Activated effector memory CD4-positive, alpha-beta T cell treated with anti-CD3 and anti-CD28 coated beads, Interleukin-2, amount 50 U/mL, for 16 hours (primary cell): Measurements from ENCODE around the gene GNGT1.

ENCODE experiments used
- DNase-seq: peaks from one replicate; pipeline ENCODE4 v3.0.0-alpha.2; 2020

The GNGT1 gene

DNA sequence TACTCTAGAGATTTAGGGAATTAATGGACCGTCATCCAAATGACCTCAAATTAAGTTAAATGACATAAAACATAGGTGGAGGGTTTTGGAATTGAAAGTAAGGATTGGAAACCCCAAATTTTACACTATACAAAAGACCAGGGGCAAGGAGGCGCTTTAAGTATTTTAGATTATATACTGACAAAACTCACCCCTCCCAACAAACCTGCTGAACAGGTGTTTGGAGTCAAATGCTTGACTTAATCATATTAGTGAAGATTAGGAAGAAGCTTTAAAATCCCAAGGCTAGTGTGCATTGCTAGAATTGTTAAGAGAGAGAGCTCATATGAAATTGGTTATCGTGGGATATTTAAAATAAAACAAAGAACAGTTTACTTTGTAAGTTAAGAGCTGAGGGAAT, at the start of gene GNGT1:
Gene GNGT1 (plus strand): TSS at position 301 of the 400 bp plus-strand sequence. CDS start 180 bp downstream, outside the sequence.
- DNase-seq: no peak

DNA sequence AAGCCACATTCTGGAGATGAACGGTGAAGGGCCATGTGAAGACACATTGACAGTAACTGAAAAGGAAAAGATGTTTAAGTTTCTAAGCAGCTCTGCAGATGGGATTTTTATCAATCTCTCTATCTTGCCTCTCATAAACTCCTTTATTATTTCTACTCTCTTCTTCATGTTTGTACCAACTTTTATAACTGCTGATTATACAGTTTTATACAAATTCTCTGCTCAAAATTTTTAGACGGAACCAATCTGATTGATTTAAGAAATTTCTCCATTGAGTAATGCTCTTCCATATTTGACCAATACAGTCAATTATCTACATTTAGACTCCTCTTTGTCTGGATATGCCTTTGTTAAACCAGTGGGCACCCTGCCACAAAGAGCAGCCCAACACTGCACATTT, 47.5 kb upstream of the GNGT1 start:
- DNase-seq: no peak

DNA sequence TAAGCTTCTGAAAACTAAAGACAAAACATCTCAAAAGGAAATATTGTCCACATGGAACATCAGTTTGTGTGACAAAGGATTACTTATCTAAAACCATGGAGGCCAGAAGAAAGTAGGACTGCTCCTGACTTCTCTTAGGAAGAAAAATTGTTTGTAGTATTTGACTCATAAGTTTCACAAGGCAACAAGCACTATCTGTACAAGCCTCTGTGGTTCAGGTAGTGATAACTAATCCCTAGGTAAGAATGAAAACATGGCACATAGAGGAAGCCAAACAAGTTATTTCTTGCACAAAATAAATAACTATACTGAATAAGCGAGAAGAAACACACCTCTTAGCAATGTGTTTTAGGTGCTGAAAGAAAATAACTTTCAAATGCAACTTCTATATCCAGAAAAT, 46.1 kb upstream of the GNGT1 start:
- DNase-seq: no peak

DNA sequence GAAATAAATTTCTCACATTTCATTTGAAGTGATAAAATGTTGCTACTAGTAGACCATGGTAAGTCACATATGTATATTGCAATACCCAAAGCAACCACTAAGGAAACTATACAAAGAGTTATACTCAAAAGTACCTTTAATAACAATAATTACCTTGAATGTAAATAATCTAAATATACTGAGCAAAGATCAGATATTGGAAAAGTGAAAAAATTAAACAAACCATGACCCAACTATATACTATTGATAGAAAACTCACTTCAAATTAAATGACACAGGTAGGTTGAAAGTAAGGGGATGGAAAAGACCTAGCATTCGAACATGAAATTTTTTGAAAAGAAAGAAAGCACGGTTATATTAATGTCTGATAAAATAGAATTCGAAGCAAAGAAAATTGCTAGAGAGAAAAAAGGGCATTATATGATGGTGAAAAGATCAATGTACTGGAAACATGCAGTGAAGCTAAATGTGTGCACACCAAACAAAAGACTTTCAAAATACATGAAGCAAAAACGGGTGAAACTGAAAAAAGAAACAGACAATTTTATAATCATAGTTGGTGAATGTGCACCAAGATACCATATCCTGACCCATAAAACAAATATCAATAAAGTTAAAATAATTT, 44.9 kb upstream of the GNGT1 start:
- no peak for DNase-seq

DNA sequence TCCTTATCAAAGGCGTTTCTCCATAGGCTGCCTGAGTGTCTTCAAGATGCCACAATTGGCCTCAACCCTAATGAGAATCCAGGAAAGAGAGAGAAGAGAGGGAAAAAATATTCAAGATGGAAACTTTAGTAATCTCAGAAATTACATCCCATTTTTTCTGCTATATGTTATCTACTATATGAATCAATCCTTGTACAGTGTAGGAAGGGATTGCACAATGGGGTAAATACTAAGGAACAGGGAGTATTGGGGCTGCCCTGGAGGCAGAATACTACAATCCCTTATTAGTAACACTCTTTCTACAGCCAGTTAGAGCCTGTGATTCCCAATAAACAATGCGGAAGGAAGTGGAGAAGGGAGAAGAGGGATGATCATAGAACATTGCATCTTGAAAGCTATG, 43.7 kb upstream of the GNGT1 start:
- DNase-seq: no peak

DNA sequence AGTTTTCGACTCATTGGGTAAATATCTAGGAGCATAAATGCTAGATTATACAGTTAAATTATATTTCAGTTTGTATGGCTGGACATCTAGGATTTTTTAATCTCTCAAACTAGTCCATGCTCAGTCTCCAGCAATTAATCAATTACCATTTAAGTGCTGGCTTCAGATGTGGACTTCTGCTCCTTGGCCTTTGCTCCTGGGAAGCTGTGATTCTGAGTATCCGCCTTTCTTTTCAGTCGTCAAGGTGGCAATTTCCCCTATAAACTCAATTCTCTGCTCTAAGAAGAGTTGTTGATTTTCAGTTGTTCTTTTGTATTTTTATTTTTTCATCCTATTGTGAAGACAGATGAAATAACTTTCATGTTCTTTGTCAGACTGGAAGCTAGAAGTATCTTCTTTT, 39.5 kb upstream of the GNGT1 start:
- no peak for DNase-seq

DNA sequence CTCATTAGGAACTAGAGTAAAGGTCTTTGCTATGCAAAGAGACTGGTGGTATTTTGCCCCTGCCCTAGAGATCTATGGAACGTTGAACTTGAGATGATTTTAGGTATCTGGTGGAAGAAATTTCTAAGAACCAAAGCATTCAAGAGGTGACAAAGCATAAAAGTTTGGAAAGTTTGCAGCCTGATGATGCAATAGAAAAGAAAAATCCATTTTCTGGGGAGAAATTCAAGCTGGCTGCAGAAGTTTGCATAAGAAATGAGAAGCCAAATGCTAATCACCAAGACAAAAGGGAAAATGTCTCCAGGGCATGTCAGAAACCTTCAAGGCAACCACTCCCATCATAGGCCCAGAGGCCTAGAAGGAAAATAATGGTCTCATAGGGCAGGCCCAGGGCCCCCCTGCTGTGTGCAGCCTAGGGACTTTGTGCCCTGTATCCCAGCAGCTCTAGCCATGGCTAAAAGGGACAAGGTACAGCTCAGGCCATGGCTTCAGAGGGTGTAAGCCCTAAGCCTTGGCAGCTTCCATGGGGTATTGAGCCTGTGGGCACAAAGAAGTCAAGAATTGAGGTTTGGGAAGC, 32.3 kb upstream of the GNGT1 start:
- DNase-seq: no peak

DNA sequence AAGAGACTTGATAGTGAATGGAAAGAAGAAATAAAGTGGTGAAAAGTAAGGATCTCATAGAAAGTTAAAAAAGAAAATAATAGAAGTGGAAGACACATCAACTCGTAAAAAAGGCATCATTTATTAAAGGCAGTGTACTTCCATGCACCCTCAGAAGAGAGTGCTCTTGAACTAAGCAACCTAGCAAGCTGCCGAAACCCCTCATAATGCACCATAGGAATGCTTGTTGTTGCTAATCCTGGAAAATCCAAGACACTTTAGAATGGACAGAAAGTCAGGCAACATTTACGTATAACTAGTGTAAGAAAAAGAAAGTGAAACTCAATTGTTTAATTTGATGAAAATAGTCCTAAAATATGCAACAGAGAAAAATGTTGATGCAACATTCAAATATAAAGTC, 28.6 kb upstream of the GNGT1 start:
- DNase-seq: no peak

DNA sequence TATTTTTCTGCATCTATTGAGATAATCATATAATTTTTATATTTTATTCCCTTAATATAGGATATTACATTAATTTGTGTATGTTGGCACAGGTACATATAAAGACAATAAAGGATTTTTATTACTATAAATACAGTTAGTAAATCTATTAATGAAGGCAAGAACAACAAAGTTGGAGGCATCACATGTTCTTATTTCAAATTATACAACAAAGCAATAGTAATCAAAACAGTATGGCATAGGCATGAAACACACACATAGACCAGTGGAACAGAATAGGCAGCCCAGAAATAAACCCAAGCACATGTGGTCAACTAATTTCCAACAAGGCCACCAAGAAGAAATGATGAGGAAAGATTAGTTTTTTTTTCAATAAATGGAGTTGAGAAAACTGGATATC, 27.0 kb upstream of the GNGT1 start:
- DNase-seq: no peak

DNA sequence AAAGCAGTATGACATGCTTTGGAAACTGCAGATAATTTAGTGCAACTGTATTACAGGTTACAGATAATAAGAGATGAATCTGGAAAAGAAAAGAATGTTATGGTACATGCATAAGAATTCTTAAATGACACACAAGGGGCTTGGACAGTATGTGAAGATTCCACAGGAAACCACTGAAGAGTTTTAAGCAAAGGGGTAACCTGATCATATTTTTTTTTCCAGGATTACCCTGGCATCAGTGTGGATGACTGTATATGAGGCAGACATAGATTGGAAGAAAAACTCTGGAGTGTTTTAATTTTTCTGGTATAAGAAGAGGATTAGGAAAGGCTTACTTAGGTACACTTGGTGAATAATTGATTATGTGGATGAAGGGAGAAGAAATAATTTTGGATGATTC, 23.9 kb upstream of the GNGT1 start:
- no peak for DNase-seq

DNA sequence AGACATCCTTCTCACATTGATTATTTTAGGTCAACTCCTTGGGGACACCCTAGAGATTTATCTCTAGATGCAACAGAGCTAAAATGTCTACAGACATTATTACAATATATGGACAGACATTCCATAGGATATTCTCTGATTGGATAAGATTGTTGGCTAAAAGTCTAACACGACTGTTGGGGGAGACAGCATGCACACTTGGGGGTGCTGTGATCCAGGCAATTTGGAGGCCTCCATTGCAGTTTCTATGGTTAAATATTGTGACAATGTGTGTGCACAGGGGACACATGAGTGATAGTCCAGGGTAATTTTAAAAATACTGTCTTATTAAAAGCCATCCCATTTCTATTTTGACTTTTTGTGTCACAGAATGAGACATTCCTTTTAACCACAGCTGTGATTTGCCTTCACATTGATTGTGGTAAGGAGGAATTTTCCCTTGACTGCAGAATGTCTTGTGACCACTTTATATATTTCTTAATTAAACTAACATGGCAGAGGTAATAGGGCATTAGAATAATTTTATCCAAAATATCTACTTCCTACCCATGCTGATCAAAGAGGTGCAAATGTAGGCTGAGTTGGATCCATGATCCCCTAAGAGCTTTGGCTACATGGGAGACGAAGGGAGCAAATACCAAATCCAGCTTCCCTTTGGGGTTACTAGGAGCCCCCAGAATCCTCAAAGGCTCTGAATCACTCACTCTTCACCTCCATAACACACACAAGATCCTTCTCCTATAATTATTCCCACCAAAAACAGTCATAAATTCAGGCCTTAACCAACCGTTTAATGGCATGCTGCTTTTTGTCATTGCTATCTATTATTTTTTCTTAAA, 23.1 kb upstream of the GNGT1 start:
- no peak for DNase-seq

DNA sequence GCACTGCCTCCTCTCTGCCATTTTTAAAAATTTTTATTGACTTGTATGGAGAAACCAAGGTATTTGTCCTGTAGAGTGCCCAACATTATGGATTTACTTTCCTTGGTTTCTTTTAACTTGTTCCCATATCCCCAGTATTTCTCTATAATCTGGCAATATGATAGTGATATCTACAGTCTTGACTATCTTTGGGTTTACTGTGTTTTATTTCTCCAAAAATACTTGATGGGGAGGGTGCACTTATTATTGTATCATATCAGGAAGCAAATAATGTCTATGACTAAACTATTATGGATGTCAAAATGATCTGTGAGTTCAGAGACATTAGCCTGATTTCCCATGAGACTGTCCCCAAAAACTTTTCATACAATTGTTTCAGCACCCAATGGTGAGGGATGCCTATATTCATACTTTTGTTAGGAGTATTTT, 22.4 kb upstream of the GNGT1 start:
- no peak for DNase-seq

DNA sequence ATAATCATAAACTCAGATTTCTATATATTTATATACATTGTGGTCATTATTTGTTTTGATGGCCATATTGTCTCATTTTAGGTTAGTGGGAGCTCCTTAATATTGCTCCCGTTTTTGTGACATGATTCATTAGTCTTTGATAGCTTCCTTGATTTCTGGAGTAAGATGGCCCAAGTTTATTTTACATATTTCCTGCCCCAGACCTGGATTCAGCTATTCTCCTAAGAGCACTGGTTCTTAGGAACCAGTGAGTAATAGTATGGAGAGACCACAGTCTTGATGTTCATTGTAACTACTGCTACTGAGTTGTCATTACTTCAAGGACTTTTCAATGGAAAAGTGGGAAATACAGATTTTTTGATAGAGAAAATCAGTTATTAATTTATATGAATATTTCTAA, 21.8 kb upstream of the GNGT1 start:
- no peak for DNase-seq

DNA sequence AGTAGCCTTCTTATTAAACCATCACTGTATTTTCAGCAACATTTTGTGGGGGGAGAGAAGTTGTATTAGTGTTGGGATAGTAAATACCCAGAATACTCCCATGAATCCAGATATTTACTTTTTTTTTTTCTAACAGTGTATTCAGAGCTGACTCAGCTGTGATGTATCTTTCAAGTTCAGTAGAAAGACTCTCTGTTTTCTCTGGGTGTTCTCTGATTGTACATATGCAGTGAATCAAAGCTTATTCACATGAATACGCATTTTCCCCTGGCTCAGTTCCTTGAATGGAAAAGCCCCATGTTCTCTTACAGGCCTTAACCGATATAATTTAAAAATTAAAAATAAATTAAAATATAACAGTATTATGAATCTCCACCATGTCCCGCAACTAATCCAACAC, 17.1 kb upstream of the GNGT1 start:
- DNase-seq: no peak

DNA sequence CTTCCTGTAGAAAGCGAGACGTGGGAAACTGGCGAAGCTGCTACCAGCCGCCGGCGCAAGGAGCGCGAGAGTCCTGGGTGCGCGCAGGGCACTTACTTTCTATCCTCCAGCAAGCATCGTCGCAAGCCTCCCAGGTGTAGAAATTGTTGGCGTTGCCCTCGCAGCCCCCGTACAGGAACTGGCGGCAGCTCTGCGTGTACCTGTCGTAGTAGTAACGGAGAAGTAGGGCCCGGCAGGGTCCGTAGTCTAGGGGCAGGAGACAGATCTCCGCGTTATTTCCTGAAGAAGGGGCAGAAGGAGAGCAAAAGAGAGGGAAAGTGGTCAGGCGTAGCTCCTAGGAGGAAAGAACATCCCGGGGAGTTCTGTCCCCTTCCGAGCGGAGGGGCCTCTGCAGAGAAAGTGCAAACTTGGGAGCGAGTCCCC, 16.3 kb upstream of the GNGT1 start:
- no peak for DNase-seq

DNA sequence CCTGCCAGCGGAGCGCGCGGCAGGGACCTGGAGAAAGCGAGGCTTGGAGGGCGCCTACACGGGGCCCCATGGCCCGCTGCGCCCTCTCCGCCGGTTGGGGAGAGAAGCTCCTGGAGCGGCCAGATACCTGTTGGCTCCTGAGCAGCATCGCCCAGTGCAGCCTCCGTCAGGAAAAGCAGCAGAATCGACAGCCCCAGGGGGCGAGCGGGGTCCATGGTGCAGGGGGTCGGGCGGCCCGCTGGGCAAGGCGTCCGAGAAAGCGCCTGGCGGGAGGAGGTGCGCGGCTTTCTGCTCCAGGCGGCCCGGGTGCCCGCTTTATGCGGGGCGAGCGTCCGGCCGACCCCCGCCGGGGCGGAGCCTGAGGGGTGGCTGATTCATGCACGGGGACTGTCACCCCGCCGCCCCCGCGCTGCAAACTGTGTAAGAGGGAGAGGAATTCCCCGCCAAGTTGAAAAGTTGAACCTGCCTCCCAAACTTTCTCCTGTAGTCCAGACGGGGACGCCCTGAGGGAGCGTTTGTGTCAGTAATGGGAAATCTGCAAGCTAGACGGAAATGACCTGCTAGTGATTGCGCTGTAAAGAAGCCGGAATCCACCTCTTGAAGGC, 15.8 kb upstream of the GNGT1 start, which contains the start of gene TFPI2:
Gene TFPI2 (minus strand): TSS at position 290 of the 605 bp plus-strand sequence. CDS start 75 bp downstream, at position 215.
- no peak for DNase-seq

DNA sequence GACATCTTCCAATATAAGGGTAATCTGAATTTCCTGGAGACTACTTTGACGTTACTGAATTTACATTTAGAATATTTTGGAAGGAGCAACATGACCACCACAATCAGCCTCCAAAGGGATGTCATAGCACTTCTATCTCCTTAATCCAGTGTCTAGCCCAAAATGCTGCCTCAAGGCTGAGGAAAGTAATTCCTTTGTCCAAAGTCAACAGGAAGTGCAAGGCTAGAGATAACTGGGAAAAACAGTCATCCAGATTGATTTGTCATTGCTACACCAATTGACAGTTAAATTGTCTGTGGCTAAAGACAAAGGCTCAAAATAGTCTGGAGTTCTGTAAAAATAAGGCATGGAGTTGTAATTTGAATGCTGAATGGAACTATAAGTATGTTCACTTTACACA, 11.9 kb upstream of the GNGT1 start:
- DNase-seq: no peak

DNA sequence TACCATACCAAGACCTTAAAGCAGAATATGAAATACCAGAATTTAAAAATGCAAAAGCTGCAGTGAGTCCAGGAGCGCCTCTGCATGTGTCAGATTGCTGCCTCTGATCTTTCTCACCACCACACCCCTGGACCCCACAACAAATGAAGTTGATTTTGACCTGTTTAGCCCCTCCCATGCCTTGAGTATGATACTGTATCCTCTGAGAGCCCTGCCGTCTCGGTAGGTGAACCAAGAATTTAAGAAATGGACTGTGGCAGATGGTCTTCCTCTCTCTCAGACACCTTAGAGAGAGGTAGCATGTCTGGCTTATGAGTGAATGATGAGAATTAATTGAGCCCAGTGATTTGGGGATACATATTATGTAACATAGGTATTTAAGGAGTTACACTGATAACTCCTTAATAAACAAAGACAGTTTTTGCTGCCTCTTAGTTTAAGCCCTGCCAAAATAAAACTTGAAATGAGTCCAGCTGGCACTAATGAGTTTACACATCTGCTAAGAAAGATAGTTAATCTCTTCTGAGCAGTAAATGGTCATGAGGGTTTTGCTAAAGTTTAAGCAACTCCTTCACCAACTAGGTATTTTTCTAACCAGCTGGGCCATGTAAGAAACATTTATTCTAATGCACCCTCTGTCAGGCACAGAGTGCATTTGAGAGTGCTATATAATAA, 11.3 kb upstream of the GNGT1 start:
- no peak for DNase-seq

DNA sequence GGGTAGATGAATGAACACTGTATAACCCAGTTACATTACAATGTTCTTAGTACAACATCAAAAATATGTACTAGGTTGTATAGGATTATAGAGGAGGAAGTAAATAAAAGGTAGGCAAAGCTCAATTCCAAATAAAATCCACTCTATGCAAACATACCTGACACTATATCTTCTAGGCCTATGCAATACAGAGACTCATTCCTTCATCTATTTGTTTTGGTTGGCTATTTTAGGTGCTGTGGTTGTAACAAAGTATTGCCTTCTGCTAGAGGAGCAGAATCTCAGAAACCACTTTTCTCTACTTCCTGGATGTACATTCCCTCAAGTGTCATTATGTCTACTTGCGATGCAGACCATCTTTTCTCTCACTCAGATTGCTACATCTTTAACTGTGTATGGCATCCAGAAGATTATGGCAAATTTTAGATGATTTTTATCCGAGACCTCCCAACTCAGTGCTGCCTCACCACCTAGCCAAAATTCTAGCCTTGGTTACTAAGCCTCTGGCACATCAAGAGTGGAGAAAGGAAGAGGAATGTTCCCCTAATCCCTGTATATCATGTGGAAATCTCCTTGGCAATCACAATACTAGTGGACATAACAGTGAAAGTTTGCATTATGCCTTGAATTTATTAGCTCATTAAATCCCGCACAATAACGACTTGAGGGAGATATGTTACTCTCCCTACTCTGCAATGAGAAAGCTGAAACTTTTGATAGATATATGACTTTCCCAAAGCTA, 10.3 kb upstream of the GNGT1 start:
- DNase-seq: no peak

DNA sequence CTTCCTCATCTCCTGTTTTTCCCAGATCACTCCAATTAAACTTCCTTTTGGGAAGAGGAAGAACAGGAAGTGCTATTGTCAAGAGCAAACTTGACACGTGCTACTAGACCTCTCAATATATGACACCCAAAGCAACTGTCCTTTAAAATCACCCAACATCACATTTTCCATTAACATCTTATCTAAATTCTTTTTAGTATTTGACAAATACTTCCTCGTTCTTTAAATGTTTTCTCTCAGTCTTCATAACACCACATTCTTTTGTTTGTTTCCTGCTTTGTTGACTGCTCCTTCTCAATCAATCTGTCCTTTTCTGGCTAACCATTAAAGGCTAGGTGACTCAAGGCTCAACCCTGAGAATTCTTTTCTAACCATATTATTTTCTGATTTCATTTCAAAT, 8.7 kb upstream of the GNGT1 start:
- no peak for DNase-seq

DNA sequence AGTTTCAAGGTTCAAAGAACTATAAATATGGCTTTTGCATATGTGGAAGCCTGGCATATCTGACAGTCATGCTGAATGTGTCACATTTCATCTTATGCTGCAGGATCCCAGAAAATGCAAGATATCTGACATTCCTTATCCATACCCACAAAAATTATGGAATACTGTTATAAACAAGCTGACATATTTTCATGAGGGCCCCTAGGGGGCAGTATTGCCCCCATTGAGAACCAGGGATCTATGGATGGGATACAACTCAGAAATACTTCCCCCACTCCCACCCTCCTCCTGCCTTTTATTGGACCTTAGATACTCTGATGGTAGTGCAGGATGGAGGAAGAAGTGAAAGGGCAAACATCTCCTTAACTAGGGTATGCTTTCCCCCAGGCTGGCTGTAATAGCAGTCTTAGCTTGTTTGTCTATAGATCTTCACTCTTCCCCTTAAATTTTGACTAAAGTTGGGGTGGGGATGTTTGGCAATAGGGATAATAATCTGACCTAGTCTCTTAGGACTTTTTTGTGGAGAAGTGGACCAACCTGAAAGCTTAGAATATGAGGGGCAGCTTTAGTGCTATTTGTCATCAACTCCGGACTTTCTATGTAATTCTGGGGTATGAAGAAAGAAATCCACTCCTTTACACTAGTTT, 3.5 kb upstream of the GNGT1 start:
- DNase-seq: no peak
